ENCODE measurements around the gene ALOX12. TPM values are rescaled to one million over a fixed set of nuclear protein-coding genes. Genes with fewer than 3 reads are reported as not detected.
A peak's percentile ranks its signal among the peaks of the same experiment; 100 is the strongest.
"Not testable (repeated sequence)": the region's sequence is repeated elsewhere in the genome, so short reads cannot be mapped to it uniquely, and the experiment has no call there.

Gene ALOX12
- polyA plus RNA-seq, 3 donors = 0.29 to 1.2 TPM; not detected in 1

GRCh38 chr17:6986676-6987075 is 9.2 kb upstream of the ALOX12 start:
- no peak overlapping the region for H3K4me3 ChIP-seq (replicated peaks in 1 of 3; ENCODE audit: low read depth in 2 of 3, low read length in 3 of 3)
- H2AFZ ChIP-seq (ENCODE audit: insufficient read depth, low read depth, low read length, poor library complexity, severe bottlenecking) = no peak overlapping the region
- TF ChIP-seq CTCF (IDR thresholded peaks at IDR 0.05) = no peak
- Mint-ChIP-seq H3K36me3 (no peaks in the 10 kb centered on the region), H3K4me3 (no peak overlapping the region), H3K9me3 (peaks cover 0 to 3% (median 0%) of the 10 kb centered on the region in 7 donors), H3K4me1 (no peaks in the 10 kb centered on the region), H3K27ac (no peak overlapping the region), H3K27me3 (ENCODE audit: low read depth in 3 of 3) (peaks cover 0 to 3% (median 0%) of the 10 kb centered on the region in 3 donors)
- no CpG with 5 or more reads among the region's 3 CpGs for WGBS (ENCODE audit: insufficient coverage)
- H4K20me1 ChIP-seq (ENCODE audit: insufficient read depth, low read length) = no peaks in the 10 kb centered on the region
- H3K27ac ChIP-seq (ENCODE audit: low read depth in 1 of 2, low read length in 2 of 2) = no peak overlapping the region
- DNase-seq = no peak
- H3K4me2 ChIP-seq (replicated peaks; ENCODE audit: extremely low read depth, low read length, poor library complexity, severe bottlenecking) = no peak overlapping the region
- no peaks in the 10 kb centered on the region for H3K27me3 ChIP-seq (ENCODE audit: control insufficient read depth in 2 of 2, insufficient read depth in 2 of 2, low read length in 2 of 2)
- no peaks in the 10 kb centered on the region for H3K9me3 ChIP-seq (replicated peaks in 1 of 2; ENCODE audit: control insufficient read depth in 1 of 2, insufficient read depth in 1 of 2, low read length in 2 of 2)
- no peak overlapping the region for H3K9ac ChIP-seq (ENCODE audit: insufficient read depth, low read length, poor library complexity, severe bottlenecking)
- H3K36me3 ChIP-seq (replicated peaks in 1 of 2; ENCODE audit: control insufficient read depth in 1 of 2, insufficient read depth in 2 of 2, low read length in 2 of 2) = no peaks in the 10 kb centered on the region
- no peaks in the 10 kb centered on the region for H3K79me2 ChIP-seq (ENCODE audit: insufficient read depth, low read length)
- no peaks in the 10 kb centered on the region for H3K4me1 ChIP-seq (ENCODE audit: control insufficient read depth in 1 of 2, insufficient read depth in 2 of 2, low read length in 2 of 2)
- intact Hi-C loops (cut with micrococcal nuclease) = no loop called here

- H3K9me3 ChIP-seq (replicated peaks in 1 of 2; ENCODE audit: control insufficient read depth in 1 of 2, insufficient read depth in 1 of 2, low read length in 2 of 2) = no peaks in the 10 kb centered on the region
- intact Hi-C loops (cut with micrococcal nuclease) = loop anchor here in 1 of 2 donors (10.0 kb wide), 1 partner anchor 325 kb away; no protein-coding TSS in a partner anchor
- Mint-ChIP-seq H3K9me3 (peaks cover 0 to 3% (median 0%) of the 10 kb centered on the region in 7 donors), H3K36me3 (no peaks in the 10 kb centered on the region), H3K27me3 (ENCODE audit: low read depth in 3 of 3) (peaks cover 0 to 7% (median 2%) of the 10 kb centered on the region in 3 donors), H3K27ac (no peak overlapping the region), H3K4me3 (no peak overlapping the region), H3K4me1 (no peaks in the 10 kb centered on the region)
- no peak overlapping the region for H3K27ac ChIP-seq (ENCODE audit: low read depth in 1 of 2, low read length in 2 of 2)
- no peak overlapping the region for H3K9ac ChIP-seq (ENCODE audit: insufficient read depth, low read length, poor library complexity, severe bottlenecking)
- H3K79me2 ChIP-seq (ENCODE audit: insufficient read depth, low read length) = no peaks in the 10 kb centered on the region
- no peak overlapping the region for H2AFZ ChIP-seq (ENCODE audit: insufficient read depth, low read depth, low read length, poor library complexity, severe bottlenecking)
- no peak overlapping the region for H3K4me2 ChIP-seq (replicated peaks; ENCODE audit: extremely low read depth, low read length, poor library complexity, severe bottlenecking)
- no CpG with 5 or more reads among the region's 2 CpGs for WGBS (ENCODE audit: insufficient coverage)
- no peak for TF ChIP-seq CTCF (IDR thresholded peaks at IDR 0.05)
- H3K4me1 ChIP-seq (ENCODE audit: control insufficient read depth in 1 of 2, insufficient read depth in 2 of 2, low read length in 2 of 2) = no peaks in the 10 kb centered on the region
- no peak for DNase-seq
- no peaks in the 10 kb centered on the region for H4K20me1 ChIP-seq (ENCODE audit: insufficient read depth, low read length)
- H3K27me3 ChIP-seq (ENCODE audit: control insufficient read depth in 2 of 2, insufficient read depth in 2 of 2, low read length in 2 of 2) = no peaks in the 10 kb centered on the region
- no peak overlapping the region for H3K4me3 ChIP-seq (replicated peaks in 1 of 3; ENCODE audit: low read depth in 2 of 3, low read length in 3 of 3)
- H3K36me3 ChIP-seq (replicated peaks in 1 of 2; ENCODE audit: control insufficient read depth in 1 of 2, insufficient read depth in 2 of 2, low read length in 2 of 2) = no peaks in the 10 kb centered on the region
Observed at GRCh38 chr17:6989779-6990178, 6.1 kb upstream of the ALOX12 start.

GRCh38 chr17:6993613-6994056 is 2.2 kb upstream of the ALOX12 start:
- not testable (repeated sequence) for H3K4me3 Mint-ChIP-seq; H3K9me3 Mint-ChIP-seq; H3K79me2 ChIP-seq (ENCODE audit: insufficient read depth, low read length); DNase-seq; H2AFZ ChIP-seq (ENCODE audit: insufficient read depth, low read depth, low read length, poor library complexity, severe bottlenecking); H3K9ac ChIP-seq (ENCODE audit: insufficient read depth, low read length, poor library complexity, severe bottlenecking); H3K27ac ChIP-seq (ENCODE audit: low read depth in 1 of 2, low read length in 2 of 2); H3K4me2 ChIP-seq (replicated peaks; ENCODE audit: extremely low read depth, low read length, poor library complexity, severe bottlenecking); H3K9me3 ChIP-seq (replicated peaks in 1 of 2; ENCODE audit: control insufficient read depth in 1 of 2, insufficient read depth in 1 of 2, low read length in 2 of 2); H3K4me3 ChIP-seq (replicated peaks in 1 of 3; ENCODE audit: low read depth in 2 of 3, low read length in 3 of 3); H3K27me3 ChIP-seq (ENCODE audit: control insufficient read depth in 2 of 2, insufficient read depth in 2 of 2, low read length in 2 of 2)
- Histone ChIP-seq H4K20me1 (ENCODE audit: insufficient read depth, low read length) (peaks cover 32% of the 10 kb centered on the region), H3K36me3 (replicated peaks in 1 of 2; ENCODE audit: control insufficient read depth in 1 of 2, insufficient read depth in 2 of 2, low read length in 2 of 2) (peaks cover 13 to 22% of the 10 kb centered on the region in 2 donors), H3K4me1 (ENCODE audit: control insufficient read depth in 1 of 2, insufficient read depth in 2 of 2, low read length in 2 of 2) (peaks cover 0 to 15% of the 10 kb centered on the region in 2 donors)
- H3K4me1 Mint-ChIP-seq = peaks cover 15% of the 10 kb centered on the region
- peaks cover 4 to 11% (median 4%) of the 10 kb centered on the region in 3 donors for H3K27me3 Mint-ChIP-seq (ENCODE audit: low read depth in 3 of 3)
- peak overlapping the region in 1 of 7 donors; percentile 45 for H3K27ac Mint-ChIP-seq
- peaks cover 21 to 23% of the 10 kb centered on the region in 2 donors for H3K36me3 Mint-ChIP-seq
- WGBS (ENCODE audit: insufficient coverage) = no CpG with 5 or more reads among the region's 5 CpGs
- intact Hi-C loops (cut with micrococcal nuclease) = loop anchor here in 1 of 2 donors (10.0 kb wide), 1 partner anchor 329 kb away; no protein-coding TSS in a partner anchor
